ENCODE data around the gene ADAMTSL5. TPM values are rescaled to one million over a fixed set of nuclear protein-coding genes. Genes with fewer than 3 reads are reported as not detected.

ADAMTSL5 gene
- total and polyA plus RNA-seq, 2 of the 8 experiments (the other 6 are each of a cell fraction or from before 2014, with no cell fraction given): 0.82 to 0.99 TPM

DNA sequence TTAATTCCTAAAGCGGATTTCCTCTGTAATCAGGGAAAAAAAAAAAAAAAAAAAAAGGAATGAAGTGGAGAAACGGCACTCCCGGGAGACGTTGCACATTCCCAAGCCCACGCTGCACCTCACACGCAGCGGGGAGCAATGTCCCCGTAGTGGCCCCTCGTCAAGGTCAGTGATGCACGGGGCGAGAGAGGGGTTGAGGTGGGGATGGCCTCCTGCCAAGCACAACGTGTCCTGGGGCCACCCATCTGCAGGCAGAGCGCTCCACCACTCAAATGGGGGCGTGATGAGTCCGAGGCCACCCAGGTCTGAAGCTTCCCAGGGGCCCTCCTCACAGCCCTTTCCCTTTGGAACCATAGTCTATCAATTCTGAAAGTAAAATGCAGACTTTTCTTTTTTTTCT is 26.2 kb upstream of the ADAMTSL5 start (continued):
- TF ChIP-seq, protein P1, sequence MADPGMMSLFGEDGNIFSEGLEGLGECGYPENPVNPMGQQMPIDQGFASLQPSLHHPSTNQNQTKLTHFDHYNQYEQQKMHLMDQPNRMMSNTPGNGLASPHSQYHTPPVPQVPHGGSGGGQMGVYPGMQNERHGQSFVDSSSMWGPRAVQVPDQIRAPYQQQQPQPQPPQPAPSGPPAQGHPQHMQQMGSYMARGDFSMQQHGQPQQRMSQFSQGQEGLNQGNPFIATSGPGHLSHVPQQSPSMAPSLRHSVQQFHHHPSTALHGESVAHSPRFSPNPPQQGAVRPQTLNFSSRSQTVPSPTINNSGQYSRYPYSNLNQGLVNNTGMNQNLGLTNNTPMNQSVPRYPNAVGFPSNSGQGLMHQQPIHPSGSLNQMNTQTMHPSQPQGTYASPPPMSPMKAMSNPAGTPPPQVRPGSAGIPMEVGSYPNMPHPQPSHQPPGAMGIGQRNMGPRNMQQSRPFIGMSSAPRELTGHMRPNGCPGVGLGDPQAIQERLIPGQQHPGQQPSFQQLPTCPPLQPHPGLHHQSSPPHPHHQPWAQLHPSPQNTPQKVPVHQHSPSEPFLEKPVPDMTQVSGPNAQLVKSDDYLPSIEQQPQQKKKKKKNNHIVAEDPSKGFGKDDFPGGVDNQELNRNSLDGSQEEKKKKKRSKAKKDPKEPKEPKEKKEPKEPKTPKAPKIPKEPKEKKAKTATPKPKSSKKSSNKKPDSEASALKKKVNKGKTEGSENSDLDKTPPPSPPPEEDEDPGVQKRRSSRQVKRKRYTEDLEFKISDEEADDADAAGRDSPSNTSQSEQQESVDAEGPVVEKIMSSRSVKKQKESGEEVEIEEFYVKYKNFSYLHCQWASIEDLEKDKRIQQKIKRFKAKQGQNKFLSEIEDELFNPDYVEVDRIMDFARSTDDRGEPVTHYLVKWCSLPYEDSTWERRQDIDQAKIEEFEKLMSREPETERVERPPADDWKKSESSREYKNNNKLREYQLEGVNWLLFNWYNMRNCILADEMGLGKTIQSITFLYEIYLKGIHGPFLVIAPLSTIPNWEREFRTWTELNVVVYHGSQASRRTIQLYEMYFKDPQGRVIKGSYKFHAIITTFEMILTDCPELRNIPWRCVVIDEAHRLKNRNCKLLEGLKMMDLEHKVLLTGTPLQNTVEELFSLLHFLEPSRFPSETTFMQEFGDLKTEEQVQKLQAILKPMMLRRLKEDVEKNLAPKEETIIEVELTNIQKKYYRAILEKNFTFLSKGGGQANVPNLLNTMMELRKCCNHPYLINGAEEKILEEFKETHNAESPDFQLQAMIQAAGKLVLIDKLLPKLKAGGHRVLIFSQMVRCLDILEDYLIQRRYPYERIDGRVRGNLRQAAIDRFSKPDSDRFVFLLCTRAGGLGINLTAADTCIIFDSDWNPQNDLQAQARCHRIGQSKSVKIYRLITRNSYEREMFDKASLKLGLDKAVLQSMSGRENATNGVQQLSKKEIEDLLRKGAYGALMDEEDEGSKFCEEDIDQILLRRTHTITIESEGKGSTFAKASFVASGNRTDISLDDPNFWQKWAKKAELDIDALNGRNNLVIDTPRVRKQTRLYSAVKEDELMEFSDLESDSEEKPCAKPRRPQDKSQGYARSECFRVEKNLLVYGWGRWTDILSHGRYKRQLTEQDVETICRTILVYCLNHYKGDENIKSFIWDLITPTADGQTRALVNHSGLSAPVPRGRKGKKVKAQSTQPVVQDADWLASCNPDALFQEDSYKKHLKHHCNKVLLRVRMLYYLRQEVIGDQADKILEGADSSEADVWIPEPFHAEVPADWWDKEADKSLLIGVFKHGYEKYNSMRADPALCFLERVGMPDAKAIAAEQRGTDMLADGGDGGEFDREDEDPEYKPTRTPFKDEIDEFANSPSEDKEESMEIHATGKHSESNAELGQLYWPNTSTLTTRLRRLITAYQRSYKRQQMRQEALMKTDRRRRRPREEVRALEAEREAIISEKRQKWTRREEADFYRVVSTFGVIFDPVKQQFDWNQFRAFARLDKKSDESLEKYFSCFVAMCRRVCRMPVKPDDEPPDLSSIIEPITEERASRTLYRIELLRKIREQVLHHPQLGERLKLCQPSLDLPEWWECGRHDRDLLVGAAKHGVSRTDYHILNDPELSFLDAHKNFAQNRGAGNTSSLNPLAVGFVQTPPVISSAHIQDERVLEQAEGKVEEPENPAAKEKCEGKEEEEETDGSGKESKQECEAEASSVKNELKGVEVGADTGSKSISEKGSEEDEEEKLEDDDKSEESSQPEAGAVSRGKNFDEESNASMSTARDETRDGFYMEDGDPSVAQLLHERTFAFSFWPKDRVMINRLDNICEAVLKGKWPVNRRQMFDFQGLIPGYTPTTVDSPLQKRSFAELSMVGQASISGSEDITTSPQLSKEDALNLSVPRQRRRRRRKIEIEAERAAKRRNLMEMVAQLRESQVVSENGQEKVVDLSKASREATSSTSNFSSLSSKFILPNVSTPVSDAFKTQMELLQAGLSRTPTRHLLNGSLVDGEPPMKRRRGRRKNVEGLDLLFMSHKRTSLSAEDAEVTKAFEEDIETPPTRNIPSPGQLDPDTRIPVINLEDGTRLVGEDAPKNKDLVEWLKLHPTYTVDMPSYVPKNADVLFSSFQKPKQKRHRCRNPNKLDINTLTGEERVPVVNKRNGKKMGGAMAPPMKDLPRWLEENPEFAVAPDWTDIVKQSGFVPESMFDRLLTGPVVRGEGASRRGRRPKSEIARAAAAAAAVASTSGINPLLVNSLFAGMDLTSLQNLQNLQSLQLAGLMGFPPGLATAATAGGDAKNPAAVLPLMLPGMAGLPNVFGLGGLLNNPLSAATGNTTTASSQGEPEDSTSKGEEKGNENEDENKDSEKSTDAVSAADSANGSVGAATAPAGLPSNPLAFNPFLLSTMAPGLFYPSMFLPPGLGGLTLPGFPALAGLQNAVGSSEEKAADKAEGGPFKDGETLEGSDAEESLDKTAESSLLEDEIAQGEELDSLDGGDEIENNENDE (IDR thresholded peaks at IDR 0.05; ENCODE audit: insufficient replicate concordance, low read length): no peak
- TF ChIP-seq CBX5 (IDR thresholded peaks at IDR 0.05; ENCODE audit: low read depth, low read length): no peak
- TF ChIP-seq EGR1 (IDR thresholded peaks at IDR 0.05; ENCODE audit: borderline replicate concordance, low read depth, low read length): no peak
- TF ChIP-seq CHD2 (IDR thresholded peaks at IDR 0.05; ENCODE audit: low read length): no peak
- no peak for TF ChIP-seq SIX5 (IDR thresholded peaks at IDR 0.05; ENCODE audit: low read depth, low read length)
